ENCODE results near the gene TPCN1. TPM values are rescaled to one million over a fixed set of nuclear protein-coding genes. Genes with fewer than 3 reads are reported as not detected.

The TPCN1 gene
- total and polyA plus RNA-seq, 2 of the 8 experiments (the other 6 are each of a cell fraction or from before 2014, with no cell fraction given): 14.9 to 21.4 TPM

GRCh38 chr12:113316155-113316554, 94.9 kb downstream of the TPCN1 start:
- Histone ChIP-seq H4K91ac (replicated peaks; ENCODE audit: insufficient read length, low read length) (no peak overlapping the region), H3K36me3 (ENCODE audit: control insufficient read depth in 2 of 4, insufficient read depth in 4 of 4, low read length in 3 of 4) (peaks cover 0 to 16% (median 6%) of the 10 kb centered on the region in 4 experiments; a peak in 7 of 8 replicates), H3K79me1 (ENCODE audit: low read depth, low read length) (no peaks in the 10 kb centered on the region), H3K56ac (replicated peaks; ENCODE audit: insufficient read length, low read depth, low read length) (no peak overlapping the region), H2BK12ac (ENCODE audit: low read depth, low read length) (no peak overlapping the region), H2AFZ (ENCODE audit: low read length) (no peak overlapping the region), H2BK5ac (ENCODE audit: low read depth, low read length) (no peak overlapping the region), H3K23ac (ENCODE audit: insufficient read length) (no peak overlapping the region), H3K27ac (ENCODE audit: low read depth, low read length) (no peak overlapping the region), H3K27me3 (replicated peaks in 1 of 4; ENCODE audit: control insufficient read depth in 3 of 4, extremely low read depth in 1 of 4, insufficient read depth in 3 of 4, low read length in 3 of 4) (no peaks in the 10 kb centered on the region; a peak in 1 of 7 replicates), H2BK20ac (ENCODE audit: low read length) (no peak overlapping the region), H4K8ac (ENCODE audit: extremely low read depth, insufficient read depth, low read length) (no peak overlapping the region), H3K79me2 (ENCODE audit: control insufficient read depth in 1 of 2, insufficient read depth in 2 of 2, low read length in 2 of 2) (no peaks in the 10 kb centered on the region), H3K14ac (ENCODE audit: insufficient read length) (no peak overlapping the region), H2BK15ac (ENCODE audit: low read length) (no peak overlapping the region), H3K9me3 (ENCODE audit: insufficient read depth in 2 of 2, low read depth in 1 of 2, low read length in 1 of 2) (no peaks in the 10 kb centered on the region), H3K9ac (replicated peaks in 1 of 4; ENCODE audit: extremely low read depth in 1 of 4, low read depth in 3 of 4, low read length in 3 of 4) (no peak overlapping the region), H3K4me1 (replicated peaks in 1 of 4; ENCODE audit: control insufficient read depth in 3 of 4, insufficient read depth in 4 of 4, low read length in 3 of 4) (peaks cover 0 to 3% (median 0%) of the 10 kb centered on the region in 4 experiments; a peak in 2 of 7 replicates), H3K18ac (ENCODE audit: extremely low read depth, low read length) (no peak overlapping the region), H3K4me3 (ENCODE audit: extremely low read depth in 1 of 4, insufficient read depth in 2 of 4, low read depth in 3 of 4, low read length in 4 of 4) (no peak overlapping the region), H2BK120ac (replicated peaks; ENCODE audit: low read depth, low read length) (no peak overlapping the region), H3K4ac (replicated peaks; ENCODE audit: insufficient read length, low read depth, low read length) (no peak overlapping the region), H4K5ac (ENCODE audit: insufficient read length, low read depth, low read length) (no peak overlapping the region), H3K23me2 (ENCODE audit: low read depth, low read length) (peaks cover 4% of the 10 kb centered on the region; the same call in 1 of the 2 replicates), H3K4me2 (ENCODE audit: insufficient read depth in 1 of 2, low read depth in 2 of 2, low read length in 2 of 2) (no peak overlapping the region), H4K20me1 (replicated peaks in 1 of 2; ENCODE audit: control insufficient read depth in 1 of 2, insufficient read depth in 2 of 2, low read length in 2 of 2) (peaks cover 0 to 3% of the 10 kb centered on the region in 2 experiments), H2AK5ac (ENCODE audit: low read depth, low read length) (no peak overlapping the region)
- FAIRE-seq (no peak), DNase-seq (ENCODE audit: low read depth in 1 of 2, low spot score in 2 of 2) (no peak)
- ChIA-PET CTCF (ENCODE audit: partially characterized antibody) (interaction anchor here (0.6 to 3.5 kb wide), 15 partner anchors 8 to 226 kb away, joined by 3 to 20 read pairs (median 3); partner anchors contain the start of gene PLBD2), POLR2A (ENCODE audit: partially characterized antibody) (interaction anchor here (1.1 to 1.4 kb wide), 4 partner anchors 9 to 70 kb away, joined by 3 to 4 read pairs (median 4); partner anchors contain the start of gene SLC8B1)
- WGBS, 2 experiments (ENCODE audit: extremely low coverage in 1 of 2, insufficient coverage in 1 of 2, insufficient read length in 1 of 2, insufficient replicate concordance in 2 of 2, low coverage in 1 of 2, low lambda C conversion rate in 2 of 2, missing lambda C conversion rate in 1 of 2): 89% methylated on average over 7 of the region's 7 CpGs; no CpG with 5 or more reads in 1 of the 2 experiments
- TF ChIP-seq TBP (IDR thresholded peaks at IDR 0.05; ENCODE audit: low read depth, low read length): no peak
- TF ChIP-seq RAD21 (IDR thresholded peaks at IDR 0.05 in 1 of 2, conservative IDR thresholded peaks at IDR 0.05 in 1 of 2; ENCODE audit: low read depth in 2 of 2, low read length in 2 of 2): peak; percentile 8 to 23; a peak in 1 of 4 replicates
- no peak for TF ChIP-seq TAF7 (optimal IDR thresholded peaks at IDR 0.05; ENCODE audit: borderline replicate concordance, low read depth, low read length)
- TF ChIP-seq NRF1 (IDR thresholded peaks at IDR 0.05; ENCODE audit: low read depth, low read length): no peak
- no peak for TF ChIP-seq USF2 (IDR thresholded peaks at IDR 0.05; ENCODE audit: low read length)
- TF ChIP-seq ASH2L (IDR thresholded peaks at IDR 0.05; ENCODE audit: low read length): no peak
- TF ChIP-seq FOSL1 (IDR thresholded peaks at IDR 0.05; ENCODE audit: insufficient read depth, low read depth, low read length): no peak
- no peak for TF ChIP-seq CHD1 (IDR thresholded peaks at IDR 0.05; ENCODE audit: low read depth, low read length)
- TF ChIP-seq KDM1A (IDR thresholded peaks at IDR 0.05; ENCODE audit: borderline replicate concordance, low read length): no peak
- no peak for TF ChIP-seq CBX5 (IDR thresholded peaks at IDR 0.05; ENCODE audit: low read depth, low read length)
- TF ChIP-seq SAP30 (IDR thresholded peaks at IDR 0.05; ENCODE audit: insufficient read depth, insufficient replicate concordance, low read length): no peak
- no peak for TF ChIP-seq RFX5 (IDR thresholded peaks at IDR 0.05; ENCODE audit: borderline replicate concordance, low read depth, low read length)

Data from H1 (cell line).